Glutamatergic neuron (in vitro differentiated cells): ENCODE data around the gene HTR2B. TPM values are rescaled to one million over a fixed set of nuclear protein-coding genes. Genes with fewer than 3 reads are reported as not detected.

Experiments used
- DNase-seq: peaks from one replicate; pipeline ENCODE4 v3.0.0; 2022
- H3K27ac Mint-ChIP-seq: one replicate; pipeline ENCODE4 v1.8.0; 2020; ENCODE audit warnings: mild to moderate bottlenecking, mixed read lengths, inconsistent platforms; ENCODE audit not compliant: unreplicated experiment
- H3K27me3 Mint-ChIP-seq: one replicate; pipeline ENCODE4 v1.8.0; 2020; ENCODE audit warnings: mild to moderate bottlenecking, moderate library complexity, mixed read lengths, inconsistent platforms; ENCODE audit not compliant: unreplicated experiment
- H3K36me3 Mint-ChIP-seq: one replicate; pipeline ENCODE4 v1.8.0; 2020; ENCODE audit warnings: mild to moderate bottlenecking, mixed read lengths, inconsistent platforms; ENCODE audit not compliant: unreplicated experiment
- H3K4me1 Mint-ChIP-seq: one replicate; pipeline ENCODE4 v1.8.0; 2020; ENCODE audit warnings: mild to moderate bottlenecking, low read depth, mixed read lengths, inconsistent platforms; ENCODE audit not compliant: unreplicated experiment
- H3K4me3 Mint-ChIP-seq: one replicate; pipeline ENCODE4 v1.8.0; 2020; ENCODE audit warnings: mild to moderate bottlenecking, mixed read lengths, inconsistent platforms; ENCODE audit not compliant: unreplicated experiment
- H3K9me3 Mint-ChIP-seq: one replicate; pipeline ENCODE4 v1.8.0; 2020; ENCODE audit warnings: mild to moderate bottlenecking, moderate library complexity, mixed read lengths, inconsistent platforms; ENCODE audit not compliant: unreplicated experiment
- CTCF ChIP-seq: fragments of 200-600 bp; sonication (generic); IDR thresholded peaks from one replicate; pipeline ENCODE4 v1.5.0; 2021; ENCODE audit not compliant: partially characterized antibody, unreplicated experiment
- total RNA-seq: library from RNA; stranded (reverse); fragmentation: NEBNext Ultra II Directional; extraction: Animal tissue kit (Norgen Biotek cat#: 25700); gene quantifications from one replicate; pipeline ENCODE4 v1.2.1, GENCODE V29; 2021; ENCODE audit not compliant: unreplicated experiment

Gene HTR2B
- total RNA-seq, 1 donor from 2014 or later = not detected

- Mint-ChIP-seq H3K9me3 (no peaks in the 10 kb centered on the region), H3K4me1 (no peaks in the 10 kb centered on the region), H3K27me3 (no peaks in the 10 kb centered on the region), H3K27ac (no peak overlapping the region), H3K4me3 (no peak overlapping the region), H3K36me3 (no peaks in the 10 kb centered on the region)
- no peak for TF ChIP-seq CTCF
- DNase-seq = no peak
Measured at GRCh38 chr2:231168460-231169139, 43.8 kb upstream of the HTR2B start.

- no peaks in the 10 kb centered on the region for H3K4me1 Mint-ChIP-seq
- no peaks in the 10 kb centered on the region for H3K36me3 Mint-ChIP-seq
Measured at GRCh38 chr2:231167745-231168459, 43.1 kb upstream of the HTR2B start.

DNA sequence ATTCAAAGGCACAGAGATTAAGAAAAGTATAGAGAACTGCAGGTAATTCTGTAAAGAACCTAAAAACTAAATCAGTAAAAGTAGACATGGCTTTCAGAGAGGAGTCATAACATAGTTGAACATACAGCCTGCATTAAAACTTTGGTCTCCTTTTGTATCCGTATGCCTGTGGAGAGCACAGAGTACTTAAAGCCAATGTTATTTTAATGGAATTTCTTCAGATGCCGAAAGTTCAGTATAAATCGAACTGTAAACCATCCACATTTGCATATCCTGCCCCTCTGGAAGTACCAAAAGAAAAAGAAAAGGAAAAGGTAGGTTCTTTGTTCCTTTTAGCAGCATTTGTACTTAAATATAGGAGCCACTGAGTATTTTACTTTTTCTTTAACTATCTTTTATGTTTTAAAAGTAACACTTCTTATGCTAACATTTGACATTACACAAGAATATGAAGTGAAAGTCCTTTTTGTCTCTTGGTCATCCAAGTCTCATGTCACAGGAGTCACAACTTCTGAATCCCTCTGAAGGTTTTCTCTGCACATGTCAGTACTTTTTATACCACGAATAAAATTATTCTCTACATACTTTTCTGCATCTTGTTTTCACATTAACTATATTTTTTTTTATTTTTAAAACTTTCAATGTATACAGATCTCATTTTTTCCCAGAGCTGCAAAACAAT lies 38.7 kb upstream of the HTR2B start:
- Mint-ChIP-seq H3K9me3 (peaks cover 2% of the 10 kb centered on the region), H3K4me3 (no peak overlapping the region), H3K27me3 (no peaks in the 10 kb centered on the region), H3K36me3 (no peaks in the 10 kb centered on the region), H3K4me1 (no peaks in the 10 kb centered on the region), H3K27ac (no peak overlapping the region)
- no peak for TF ChIP-seq CTCF
- DNase-seq = no peak

More at GRCh38 chr2:231167745-231168459, 43.1 kb upstream of the HTR2B start:
- no peaks in the 10 kb centered on the region for H3K9me3 Mint-ChIP-seq
- DNase-seq = no peak
- H3K27ac Mint-ChIP-seq = no peak overlapping the region
- no peak overlapping the region for H3K4me3 Mint-ChIP-seq
- TF ChIP-seq CTCF = no peak
- no peaks in the 10 kb centered on the region for H3K27me3 Mint-ChIP-seq

DNA sequence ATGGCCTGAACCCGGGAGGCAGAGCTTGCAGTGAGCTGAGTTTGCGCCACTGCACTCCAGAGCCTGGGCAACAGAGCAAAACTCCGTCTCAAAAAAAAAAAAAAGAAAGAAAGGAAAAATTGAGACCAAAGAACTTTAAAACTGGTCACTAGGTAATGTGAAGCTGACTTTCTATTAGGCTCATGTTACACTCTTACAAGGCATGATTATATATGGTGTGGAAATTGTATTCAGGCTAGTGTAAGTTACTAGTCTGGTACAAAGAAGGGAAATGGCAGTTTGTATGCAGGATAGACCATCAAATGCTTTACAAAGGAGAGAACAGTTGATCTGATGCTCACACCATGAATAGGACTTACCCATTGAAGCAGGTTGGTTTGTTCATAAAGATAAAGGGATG lies 38.2 kb upstream of the HTR2B start:
- Mint-ChIP-seq H3K4me1 (no peaks in the 10 kb centered on the region), H3K36me3 (no peaks in the 10 kb centered on the region), H3K27ac (no peak overlapping the region), H3K9me3 (peaks cover 2% of the 10 kb centered on the region), H3K27me3 (no peaks in the 10 kb centered on the region), H3K4me3 (no peak overlapping the region)
- DNase-seq = no peak
- no peak for TF ChIP-seq CTCF
